A673 (cell line): ENCODE data around the gene FBXO38. TPM values are rescaled to one million over a fixed set of nuclear protein-coding genes. Genes with fewer than 3 reads are reported as not detected.

Source experiments
- BruUV-seq: library from RNA; stranded (reverse); fragments of 400-500 nt; replicated peaks from 2 replicates; lab custom pipeline; 2021; lab: Mats Ljungman, UMichigan
- CTCF ChIA-PET: fragments of 300-600 bp; sonication (Branson Sonifier 250); formaldehyde crosslinking; loops from one replicate; lab custom pipeline; 2022; ENCODE audit warnings: antibody characterized with exemption; lab: Charles Lee
- POLR2A ChIA-PET: fragments of 300-600 bp; sonication (Branson Sonifier 250); formaldehyde crosslinking; loops from one replicate; lab custom pipeline; 2022; ENCODE audit warnings: antibody characterized with exemption; ENCODE audit not compliant: low non-redundant PET; lab: Charles Lee
- DNase-seq: peaks from one replicate; pipeline ENCODE4 v3.0.0-alpha.2; 2015; ENCODE audit warnings: low spot score
- H3K27ac ChIP-seq: fragments of 200-600 bp; sonication (generic); 2 replicates; pipeline ENCODE4 v1.5.1; 2016; ENCODE audit warnings: mixed run types, low read depth, mild to moderate bottlenecking, mixed read lengths, antibody characterized with exemption, low read length; ENCODE audit not compliant: poor library complexity, severe bottlenecking
- H3K27me3 ChIP-seq: fragments of 200-600 bp; sonication (generic); replicated peaks from 2 replicates; pipeline ENCODE4 v1.6.1; 2017; ENCODE audit warnings: mixed run types, low read depth, mild to moderate bottlenecking, mixed read lengths, antibody characterized with exemption, low read length; ENCODE audit not compliant: insufficient read depth, poor library complexity
- H3K36me3 ChIP-seq: fragments of 200-600 bp; sonication (generic); 2 replicates; pipeline ENCODE4 v1.6.1; 2016; ENCODE audit warnings: mixed run types, mild to moderate bottlenecking, mixed read lengths, antibody characterized with exemption, low read length; ENCODE audit not compliant: insufficient read depth, poor library complexity, severe bottlenecking
- H3K4me1 ChIP-seq: fragments of 200-600 bp; sonication (generic); 2 replicates; pipeline ENCODE4 v1.6.1; 2017; ENCODE audit warnings: mixed run types, mild to moderate bottlenecking, mixed read lengths, antibody characterized with exemption, low read length; ENCODE audit not compliant: insufficient read depth, poor library complexity, severe bottlenecking
- H3K4me3 ChIP-seq: fragments of 200-600 bp; sonication (generic); 2 replicates; pipeline ENCODE4 v1.5.1; 2016; ENCODE audit warnings: low read depth, mixed run types, mild to moderate bottlenecking, mixed read lengths, low read length; ENCODE audit not compliant: poor library complexity, severe bottlenecking
- H3K9me3 ChIP-seq: fragments of 200-600 bp; sonication (generic); 2 replicates; pipeline ENCODE4 v1.6.1; 2016; ENCODE audit warnings: mixed run types, low read depth, mild to moderate bottlenecking, mixed read lengths, antibody characterized with exemption, low read length; ENCODE audit not compliant: poor library complexity, severe bottlenecking
- CTCF ChIP-seq: fragments of 300-800, 200-600 bp; sonication (generic); conservative IDR thresholded peaks from 2 replicates; pipeline ENCODE4 v1.5.1; 2017; ENCODE audit warnings: low read depth, mild to moderate bottlenecking, antibody characterized with exemption, low read length, moderate library complexity, mixed read lengths
- EZH2 ChIP-seq: fragments of 200-600 bp; sonication (generic); IDR thresholded peaks from 2 replicates; pipeline ENCODE4 v1.6.1; 2017; ENCODE audit warnings: borderline replicate concordance, low read depth, mild to moderate bottlenecking, mixed read lengths, antibody characterized with exemption, low read length; ENCODE audit not compliant: poor library complexity, severe bottlenecking
- intact Hi-C: fragments of 100-400 bp; cut with micrococcal nuclease; formaldehyde crosslinking; loops from one replicate; pipeline ENCODE4 v1.10.0; 2022; ENCODE audit not compliant: unreplicated experiment
- total RNA-seq: library from RNA; stranded (reverse); gene quantifications from 2 replicates; pipeline ENCODE4 v1.2.3, GENCODE V29; 2021

FBXO38 gene
- total RNA-seq, 1 experiment from 2014 or later = 36.7 TPM

- no TSS peak for BruUV-seq
- Histone ChIP-seq H3K36me3 (peaks cover 15% of the 10 kb centered on the region), H3K4me1 (no peaks in the 10 kb centered on the region), H3K9me3 (no peaks in the 10 kb centered on the region), H3K4me3 (no peak overlapping the region), H3K27me3 (no peaks in the 10 kb centered on the region), H3K27ac (no peak overlapping the region)
- TF ChIP-seq EZH2 (no peak), CTCF (no peak)
- CTCF ChIA-PET = no interaction called here
- DNase-seq = no peak
- POLR2A ChIA-PET = no interaction called here
- intact Hi-C loops = no loop called here
Observed at GRCh38 chr5:148433826-148434225, 50.1 kb downstream of the FBXO38 start.

- H3K27ac ChIP-seq = no peak overlapping the region
- H3K36me3 ChIP-seq = peaks cover 29% of the 10 kb centered on the region
- BruUV-seq = no TSS peak
- ChIA-PET CTCF (no interaction called here), POLR2A (no interaction called here)
- no peaks in the 10 kb centered on the region for H3K9me3 ChIP-seq
- H3K4me1 ChIP-seq = no peaks in the 10 kb centered on the region
- no peak for TF ChIP-seq EZH2
- TF ChIP-seq CTCF = no peak
- intact Hi-C loops = no loop called here
- no peak overlapping the region for H3K4me3 ChIP-seq
- no peak for DNase-seq
- H3K27me3 ChIP-seq = no peaks in the 10 kb centered on the region
Observed at GRCh38 chr5:148436029-148436428, 52.3 kb downstream of the FBXO38 start.

- no TSS peak for BruUV-seq
- ChIA-PET CTCF (no interaction called here), POLR2A (no interaction called here)
- Histone ChIP-seq H3K9me3 (no peaks in the 10 kb centered on the region), H3K36me3 (peaks cover 37% of the 10 kb centered on the region), H3K4me1 (no peaks in the 10 kb centered on the region), H3K27ac (no peak overlapping the region), H3K4me3 (no peak overlapping the region), H3K27me3 (no peaks in the 10 kb centered on the region)
- intact Hi-C loops = no loop called here
- no peak for TF ChIP-seq CTCF
- TF ChIP-seq EZH2 = no peak
- DNase-seq = no peak
Observed at GRCh38 chr5:148437249-148437648, 53.5 kb downstream of the FBXO38 start.
